Measurements from ENCODE around the gene NEDD9.

Gene NEDD9

GRCh38 chr6:11214901-11215300 lies 17.6 kb downstream of the NEDD9 start:
- DNase-seq, result no peak

GRCh38 chr6:11214084-11214833 lies 18.2 kb downstream of the NEDD9 start:
- no peak for DNase-seq

GRCh38 chr6:11213422-11214021 lies 18.9 kb downstream of the NEDD9 start:
- DNase-seq, result no peak

- no peak for DNase-seq
These were observed 19.8 kb downstream of the NEDD9 start for GRCh38 chr6:11212664-11213063.

- no peak for DNase-seq
These were observed 21.2 kb downstream of the NEDD9 start for GRCh38 chr6:11211254-11211653.

GRCh38 chr6:11210386-11211138 lies 21.9 kb downstream of the NEDD9 start:
- no peak for DNase-seq

GRCh38 chr6:11209906-11210305 lies 22.6 kb downstream of the NEDD9 start:
- DNase-seq, result no peak

GRCh38 chr6:11209369-11209768 lies 23.1 kb downstream of the NEDD9 start:
- DNase-seq, result no peak

GRCh38 chr6:11208854-11209253 lies 23.6 kb downstream of the NEDD9 start:
- DNase-seq, result no peak

GRCh38 chr6:11208267-11208666 lies 24.2 kb downstream of the NEDD9 start:
- no peak for DNase-seq

- no peak for DNase-seq
These were observed 25.1 kb downstream of the NEDD9 start for GRCh38 chr6:11207199-11207968.

GRCh38 chr6:11206576-11206975 lies 25.9 kb downstream of the NEDD9 start:
- DNase-seq, result no peak

- no peak for DNase-seq
These were observed 27.6 kb downstream of the NEDD9 start for GRCh38 chr6:11204794-11205366.

- no peak for DNase-seq
These were observed 28.5 kb downstream of the NEDD9 start for GRCh38 chr6:11204005-11204399.

GRCh38 chr6:11203306-11204004 lies 29.0 kb downstream of the NEDD9 start:
- no peak for DNase-seq

- no peak for DNase-seq
These were observed 29.8 kb downstream of the NEDD9 start for GRCh38 chr6:11202513-11203305.

- no peak for DNase-seq
These were observed 30.5 kb downstream of the NEDD9 start for GRCh38 chr6:11201772-11202512.

- no peak for DNase-seq
These were observed 31.5 kb downstream of the NEDD9 start for GRCh38 chr6:11201015-11201414.

- DNase-seq, result no peak
These were observed 32.1 kb downstream of the NEDD9 start for GRCh38 chr6:11200356-11200755.

Data from SHP77 (cell line).